ENCODE measurements around the gene COQ6. TPM values are rescaled to one million over a fixed set of nuclear protein-coding genes. Genes with fewer than 3 reads are reported as not detected.

COQ6 gene
- total and polyA plus RNA-seq, 2 of the 8 experiments (the other 6 are each of a cell fraction or from before 2014, with no cell fraction given): 9.5 to 15.5 TPM

GRCh38 chr14:73977896-73978295, 27.8 kb downstream of the COQ6 start:
- Histone ChIP-seq H3K4ac (replicated peaks; ENCODE audit: insufficient read length, low read depth, low read length) (no peak overlapping the region), H4K20me1 (replicated peaks in 1 of 2; ENCODE audit: control insufficient read depth in 1 of 2, insufficient read depth in 2 of 2, low read length in 2 of 2) (peaks cover 0 to 1% of the 10 kb centered on the region in 2 experiments), H3K79me1 (ENCODE audit: low read depth, low read length) (no peaks in the 10 kb centered on the region), H3K14ac (ENCODE audit: insufficient read length) (no peak overlapping the region), H3K27ac (ENCODE audit: low read depth, low read length) (no peak overlapping the region), H3K9ac (replicated peaks in 1 of 4; ENCODE audit: extremely low read depth in 1 of 4, low read depth in 3 of 4, low read length in 3 of 4) (no peak overlapping the region), H3K56ac (replicated peaks; ENCODE audit: insufficient read length, low read depth, low read length) (no peak overlapping the region), H3K4me2 (ENCODE audit: insufficient read depth in 1 of 2, low read depth in 2 of 2, low read length in 2 of 2) (no peak overlapping the region), H2BK5ac (ENCODE audit: low read depth, low read length) (no peak overlapping the region), H3K9me3 (ENCODE audit: insufficient read depth in 2 of 2, low read depth in 1 of 2, low read length in 1 of 2) (no peaks in the 10 kb centered on the region), H2BK15ac (ENCODE audit: low read length) (no peak overlapping the region), H2BK20ac (ENCODE audit: low read length) (no peak overlapping the region), H3K4me3 (ENCODE audit: extremely low read depth in 1 of 4, insufficient read depth in 2 of 4, low read depth in 3 of 4, low read length in 4 of 4) (no peak overlapping the region), H3K27me3 (replicated peaks in 1 of 4; ENCODE audit: control insufficient read depth in 3 of 4, extremely low read depth in 1 of 4, insufficient read depth in 3 of 4, low read length in 3 of 4) (no peaks in the 10 kb centered on the region), H3K18ac (ENCODE audit: extremely low read depth, low read length) (no peak overlapping the region), H3K23ac (ENCODE audit: insufficient read length) (no peak overlapping the region), H3K79me2 (ENCODE audit: control insufficient read depth in 1 of 2, insufficient read depth in 2 of 2, low read length in 2 of 2) (no peaks in the 10 kb centered on the region), H4K91ac (replicated peaks; ENCODE audit: insufficient read length, low read length) (no peak overlapping the region), H2BK120ac (replicated peaks; ENCODE audit: low read depth, low read length) (no peak overlapping the region), H3K36me3 (ENCODE audit: control insufficient read depth in 2 of 4, insufficient read depth in 4 of 4, low read length in 3 of 4) (no peaks in the 10 kb centered on the region), H2BK12ac (ENCODE audit: low read depth, low read length) (no peak overlapping the region), H4K5ac (ENCODE audit: insufficient read length, low read depth, low read length) (no peak overlapping the region), H3K23me2 (ENCODE audit: low read depth, low read length) (no peaks in the 10 kb centered on the region), H3K4me1 (replicated peaks in 1 of 4; ENCODE audit: control insufficient read depth in 3 of 4, insufficient read depth in 4 of 4, low read length in 3 of 4) (peaks cover 0 to under 1% (median 0%) of the 10 kb centered on the region in 4 experiments; a peak in 1 of 7 replicates), H2AFZ (ENCODE audit: low read length) (no peak overlapping the region), H2AK5ac (ENCODE audit: low read depth, low read length) (no peak overlapping the region), H4K8ac (ENCODE audit: extremely low read depth, insufficient read depth, low read length) (no peak overlapping the region)
- CTCF ChIA-PET (ENCODE audit: partially characterized antibody): interaction anchor here (0.7 kb wide), 1 partner anchor 17 kb away, joined by 3 read pairs; no protein-coding TSS in a partner anchor
- WGBS, 2 experiments (ENCODE audit: extremely low coverage in 1 of 2, insufficient coverage in 1 of 2, insufficient read length in 1 of 2, insufficient replicate concordance in 2 of 2, low coverage in 1 of 2, low lambda C conversion rate in 2 of 2, missing lambda C conversion rate in 1 of 2): 91% methylated on average over 4 of the region's 4 CpGs; no CpG with 5 or more reads in 1 of the 2 experiments
- TF ChIP-seq SIRT6 (IDR thresholded peaks at IDR 0.05; ENCODE audit: low read length) (no peak), POLR2A (IDR thresholded peaks at IDR 0.05; ENCODE audit: control extremely low read depth in 1 of 2, low read depth in 2 of 2, low read length in 2 of 2) (no peak), KDM5A (IDR thresholded peaks at IDR 0.05; ENCODE audit: low read length) (no peak), RNF2 (IDR thresholded peaks at IDR 0.05; ENCODE audit: borderline replicate concordance, low read depth, low read length, missing control alignments, poor library complexity, severe bottlenecking) (no peak), SP2 (IDR thresholded peaks at IDR 0.05; ENCODE audit: low read length) (no peak), EP300 (IDR thresholded peaks at IDR 0.05; ENCODE audit: borderline replicate concordance in 1 of 2, low read depth in 2 of 2, low read length in 2 of 2) (no peak), SUZ12 (IDR thresholded peaks at IDR 0.05; ENCODE audit: low read length) (no peak), RAD21 (IDR thresholded peaks at IDR 0.05 in 1 of 2, conservative IDR thresholded peaks at IDR 0.05 in 1 of 2; ENCODE audit: low read depth in 2 of 2, low read length in 2 of 2) (no peak), CEBPB (IDR thresholded peaks at IDR 0.05; ENCODE audit: low read depth, low read length) (no peak), NANOG (IDR thresholded peaks at IDR 0.05; ENCODE audit: insufficient read depth, low read depth, low read length, poor library complexity, severe bottlenecking) (no peak), USF2 (IDR thresholded peaks at IDR 0.05; ENCODE audit: low read length) (no peak)
- POLR2A ChIA-PET (ENCODE audit: partially characterized antibody): no interaction called here
- DNase-seq (ENCODE audit: low read depth in 1 of 2, low spot score in 2 of 2) (no peak), FAIRE-seq (no peak)
